ENCODE results near the gene RAP1GAP.
"Not testable (repeated sequence)": the region's sequence is repeated elsewhere in the genome, so short reads cannot be mapped to it uniquely, and the experiment has no call there.

RAP1GAP gene

DNA sequence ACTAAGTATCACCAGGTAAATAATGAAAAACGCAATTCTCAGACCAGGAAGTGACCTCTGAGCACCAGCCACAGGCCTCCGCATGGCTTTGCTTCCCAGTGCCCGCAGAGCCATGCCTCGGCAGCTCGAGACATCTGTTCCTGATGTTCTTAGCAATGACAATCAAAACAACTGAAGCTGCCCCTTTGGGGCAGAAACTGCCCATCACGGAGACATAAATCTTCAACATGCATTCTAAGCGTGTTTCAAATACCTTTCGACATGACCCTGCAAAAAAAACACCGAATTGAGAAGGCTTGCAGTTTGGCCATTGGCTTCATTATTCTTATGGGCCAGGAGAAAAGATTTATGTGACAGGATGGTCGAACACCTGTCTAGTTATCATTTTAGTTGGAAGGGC lies 5.8 kb upstream of the RAP1GAP start:
- DNase-seq = no peak

DNA sequence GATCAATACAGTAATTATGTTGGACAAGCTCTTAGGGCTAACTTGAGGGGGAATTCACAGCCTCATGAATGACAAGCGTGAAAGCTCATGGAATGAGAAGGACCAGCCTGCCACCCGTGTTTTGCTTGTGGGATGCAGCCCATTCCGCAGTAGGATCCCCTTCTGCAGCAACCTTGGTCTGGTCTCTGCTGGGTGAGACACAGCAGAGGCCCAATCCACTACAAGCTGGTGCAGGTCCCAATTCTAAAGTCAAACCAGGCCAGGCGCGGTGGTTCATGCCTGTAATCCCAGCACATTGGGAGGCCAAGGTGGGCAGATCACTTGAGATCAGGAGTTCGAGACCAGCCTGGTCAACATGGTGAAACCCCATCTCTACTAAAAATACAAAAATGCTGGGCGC lies 4.7 kb upstream of the RAP1GAP start:
- not testable (repeated sequence) for DNase-seq

DNA sequence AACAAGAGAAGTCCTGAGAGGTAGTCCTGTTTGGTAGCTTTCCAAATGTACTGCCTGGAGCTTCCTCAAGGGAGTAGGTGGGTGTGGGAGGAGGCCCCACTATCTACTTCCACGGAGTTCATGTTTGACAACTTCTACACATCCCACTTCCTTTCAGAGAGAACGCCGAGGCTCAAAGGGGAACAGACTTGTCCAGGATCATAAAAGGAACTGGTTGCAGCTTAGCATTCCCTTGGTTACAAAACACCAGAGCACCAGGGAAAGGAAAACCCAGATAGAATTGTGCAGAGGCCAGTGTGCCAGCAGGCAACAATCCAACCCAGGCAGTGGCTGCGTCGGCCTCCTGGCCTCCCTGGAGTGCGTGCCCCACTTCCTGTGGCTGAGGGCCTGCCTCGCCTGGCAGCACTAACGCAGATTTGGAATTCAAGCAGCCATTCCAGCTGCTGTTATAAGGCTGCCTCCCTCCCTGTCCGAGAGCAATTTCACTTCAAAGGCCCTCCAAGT lies 4.2 kb upstream of the RAP1GAP start:
- no peak for DNase-seq

DNA sequence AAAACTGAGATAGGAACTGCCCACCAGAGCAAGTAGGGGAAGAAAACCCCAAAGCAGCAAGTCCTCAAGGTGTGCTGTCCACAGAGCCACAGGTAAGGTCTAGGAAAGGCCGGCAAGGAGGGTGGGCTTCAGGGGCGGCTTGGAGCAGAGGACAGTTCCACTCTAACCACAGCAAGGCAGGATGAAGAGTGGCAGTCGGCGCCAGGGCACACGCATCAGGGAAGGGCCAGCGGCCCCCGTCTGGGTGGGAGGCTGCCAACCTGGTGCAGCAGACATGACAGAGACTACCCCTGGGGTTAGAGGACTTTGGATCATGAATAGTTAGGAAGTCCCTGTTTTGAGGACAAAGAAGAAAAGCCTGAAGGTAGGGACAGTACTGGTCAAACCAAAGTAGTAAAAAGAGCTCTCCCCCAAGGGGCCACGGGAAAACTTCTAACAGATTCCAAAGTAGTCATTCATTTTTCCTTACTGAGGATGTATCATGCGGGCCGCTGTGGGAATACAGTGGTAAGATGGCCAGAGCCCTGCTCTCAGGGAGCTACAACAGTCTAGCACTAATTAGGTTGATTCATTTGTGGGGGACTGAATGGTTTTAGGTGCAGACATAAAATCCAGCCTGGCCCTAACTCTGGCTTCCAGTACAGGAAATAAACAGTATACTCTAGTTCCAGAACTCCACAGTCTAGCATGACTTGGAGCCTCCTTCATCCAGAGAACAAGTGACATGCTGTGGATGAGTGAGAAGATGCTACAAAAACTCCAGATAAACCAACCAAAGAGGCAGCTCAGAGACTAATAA lies 3.5 kb upstream of the RAP1GAP start:
- no peak for DNase-seq

DNA sequence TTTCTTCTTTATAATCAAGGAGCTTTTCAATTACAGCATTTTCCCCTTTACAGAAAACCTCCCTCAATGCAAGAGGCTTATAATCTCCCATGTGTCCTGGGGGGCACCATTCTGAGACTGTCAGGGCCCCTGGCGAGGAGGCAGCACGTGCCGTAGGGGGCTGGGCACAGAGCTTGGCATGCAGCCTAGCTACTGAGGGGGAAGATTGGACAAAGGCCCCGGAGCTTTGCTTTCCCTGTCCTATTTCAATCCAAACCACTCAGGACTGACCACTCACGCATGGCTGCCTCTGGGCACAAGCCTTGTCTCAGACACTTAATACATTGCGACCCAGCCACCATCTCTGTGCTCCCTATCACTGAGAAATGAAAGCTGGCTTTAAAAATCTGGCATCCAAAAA lies 2.8 kb upstream of the RAP1GAP start:
- no peak for DNase-seq

GRCh38 chr1:21670956-21671902 lies 2.1 kb upstream of the RAP1GAP start:
- DNase-seq = no peak

DNA sequence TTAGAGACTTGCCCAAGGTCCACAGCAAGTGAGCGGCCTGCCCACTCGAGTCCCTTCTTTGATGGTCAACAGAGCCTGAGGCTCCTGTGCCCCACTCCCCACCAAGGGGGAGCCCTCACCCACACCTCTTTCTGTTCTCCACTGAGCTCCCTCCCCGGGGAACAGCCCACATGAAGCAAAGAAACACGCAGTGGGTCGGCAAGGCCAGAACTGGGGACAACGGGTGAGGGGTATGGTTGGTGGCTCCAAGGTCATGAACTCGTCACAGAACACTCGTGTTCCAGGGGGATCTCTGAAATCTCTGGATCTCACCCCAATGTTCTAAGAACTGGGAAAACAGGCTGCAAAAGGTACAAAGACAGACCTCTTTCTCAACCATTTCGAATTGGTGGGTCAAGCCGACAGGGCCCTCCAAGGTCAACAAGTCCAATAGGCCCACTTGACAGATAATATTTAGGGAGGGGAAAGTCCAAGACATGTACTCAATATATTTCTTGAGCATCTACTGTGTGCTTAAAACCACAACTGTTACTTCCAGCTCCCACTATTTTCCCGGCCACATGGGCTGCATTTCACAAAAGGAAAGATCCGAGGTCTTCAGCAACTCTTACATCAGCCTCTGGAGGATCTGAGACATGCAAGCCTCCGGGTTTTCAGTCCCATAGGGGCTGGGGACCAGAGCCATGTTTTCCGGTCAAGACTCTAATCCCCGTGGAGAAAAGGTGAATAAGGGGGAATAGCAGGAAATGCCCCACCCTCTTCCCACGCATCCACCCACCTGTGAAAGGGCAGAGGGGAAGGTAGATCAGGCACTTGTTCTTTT lies 1.1 kb upstream of the RAP1GAP start:
- no peak for DNase-seq

DNA sequence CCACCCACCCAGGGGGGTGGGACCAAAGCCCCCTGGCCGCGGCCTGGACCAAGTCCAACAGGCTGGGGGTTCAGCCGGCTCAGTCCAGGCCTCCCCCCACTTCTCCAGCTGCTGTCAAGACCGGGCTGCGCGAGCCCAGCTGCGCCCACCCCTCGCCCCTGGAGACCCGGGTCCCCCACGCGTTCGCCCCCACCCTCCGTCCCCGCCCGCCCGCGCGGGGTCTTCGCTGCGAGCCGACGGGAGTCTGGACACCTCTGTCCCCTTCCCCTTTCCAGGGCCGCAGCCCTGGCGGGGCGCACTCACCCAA lies 253 bp downstream of the RAP1GAP start:
- no peak for DNase-seq

DNA sequence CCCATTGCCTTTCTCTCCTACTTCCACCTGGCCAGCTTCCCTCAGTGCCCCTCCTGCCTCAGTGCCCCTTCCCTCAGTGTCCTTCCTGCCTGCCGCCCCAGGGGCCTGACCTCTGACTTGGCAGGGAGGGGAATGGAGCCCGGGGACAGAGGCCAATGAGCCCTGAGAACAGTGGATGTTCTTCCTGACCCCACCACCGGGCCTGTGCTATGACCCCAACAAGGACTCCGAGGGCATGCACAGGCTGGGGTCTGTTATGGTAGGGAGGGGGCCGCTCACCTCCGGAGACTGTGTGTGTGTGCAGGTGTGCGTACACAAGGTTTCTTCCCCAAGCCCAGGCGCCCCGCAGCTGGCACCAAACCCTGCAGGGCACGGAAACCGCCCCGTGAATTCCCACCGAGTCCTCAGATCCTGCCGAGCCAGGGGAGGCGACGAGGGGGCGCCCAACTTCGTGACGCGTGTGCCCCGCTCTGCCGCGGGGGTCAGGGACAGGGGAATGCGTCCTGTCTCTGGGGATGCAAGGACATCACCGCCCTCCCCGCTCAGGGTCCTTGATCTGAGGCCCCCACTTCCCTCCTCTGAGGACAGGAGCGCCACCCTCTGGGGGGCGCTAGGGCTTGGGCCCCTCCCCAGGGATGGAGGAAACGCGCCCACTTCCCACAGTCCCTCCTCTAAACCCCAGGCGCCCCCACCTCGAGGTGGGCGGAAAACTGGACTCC lies 766 bp downstream of the RAP1GAP start:
- no peak for DNase-seq

DNA sequence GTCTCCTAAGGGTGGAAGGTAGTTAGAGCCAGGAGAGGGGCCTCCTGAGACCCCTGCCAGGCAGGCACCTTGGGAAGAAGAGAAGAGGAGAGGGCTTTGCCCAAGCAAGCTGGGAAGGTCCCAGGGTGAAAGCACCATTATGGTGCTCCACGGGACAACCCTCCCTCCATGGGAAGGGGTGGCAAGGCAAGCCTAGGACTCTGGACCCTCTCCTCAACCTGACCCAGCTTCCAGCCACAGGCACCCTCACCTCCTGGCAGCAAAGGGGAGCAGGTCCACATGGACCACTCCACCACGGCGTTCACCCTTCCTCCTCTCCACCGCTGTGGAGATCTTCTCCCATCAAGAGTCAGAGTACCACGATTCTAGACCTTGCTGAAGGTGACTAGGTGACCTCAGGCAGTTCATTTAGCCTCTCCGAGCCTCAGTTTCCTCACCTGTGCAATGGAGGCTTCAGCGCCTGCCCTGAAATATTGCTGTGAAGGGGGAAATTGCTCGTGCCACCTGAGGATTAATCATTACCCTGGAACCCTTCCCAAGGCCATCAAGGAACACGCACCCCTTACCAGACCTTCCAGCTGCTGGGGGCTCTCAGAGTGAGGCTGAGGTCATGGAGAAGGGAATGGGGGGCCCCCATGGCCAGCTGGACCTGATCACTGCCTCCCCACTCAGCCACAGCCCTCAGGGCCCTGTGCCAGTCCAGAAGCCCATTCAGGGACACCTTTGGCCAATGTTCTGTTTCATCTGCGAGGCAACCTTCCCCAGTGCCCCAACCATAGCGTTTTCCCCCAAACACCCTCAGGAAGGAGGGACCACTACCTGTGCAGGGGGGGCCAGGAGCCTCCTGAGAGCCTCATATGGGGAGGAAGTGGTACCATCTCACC lies 1.6 kb downstream of the RAP1GAP start:
- DNase-seq = no peak

DNA sequence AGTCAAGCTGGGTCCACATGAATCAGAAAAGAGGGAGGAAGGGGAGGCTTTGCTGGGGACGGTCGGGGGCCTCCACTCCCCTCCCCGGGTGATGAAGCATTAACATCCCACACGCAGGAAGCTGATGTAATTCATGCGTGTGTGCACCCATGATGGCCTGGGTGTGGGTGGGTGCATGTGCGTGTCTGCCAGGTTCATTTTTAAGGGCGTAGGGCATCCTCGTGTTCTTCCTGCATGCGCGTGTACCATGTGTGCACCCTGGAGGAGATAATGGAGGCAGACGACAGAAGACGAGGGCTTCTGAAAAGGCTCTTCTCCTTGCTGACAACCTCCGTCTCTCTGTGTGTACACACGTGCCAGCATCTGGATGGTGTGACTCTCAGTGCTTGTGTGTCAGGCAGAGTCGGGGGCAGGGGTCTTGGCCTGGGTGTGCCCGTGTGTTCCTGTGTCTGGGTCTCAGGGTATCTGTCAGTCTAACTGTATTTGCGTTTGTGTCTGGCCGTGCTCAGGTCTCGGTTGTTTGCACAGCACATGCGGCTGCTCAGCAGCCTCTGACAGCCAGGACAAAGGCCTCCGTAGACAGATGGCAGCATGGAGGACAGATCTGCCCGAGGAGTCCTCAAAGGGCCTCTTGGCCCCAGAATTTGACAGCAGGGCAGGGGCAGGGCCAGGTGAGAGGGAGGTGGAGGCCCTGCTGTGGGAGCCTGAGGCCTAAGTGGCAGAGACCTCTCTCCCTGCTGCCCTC lies 2.4 kb downstream of the RAP1GAP start:
- DNase-seq = no peak

- no peak for DNase-seq
Observed at GRCh38 chr1:21665711-21666575, 3.2 kb downstream of the RAP1GAP start.

- no peak for DNase-seq
Observed at GRCh38 chr1:21664806-21665588, 4.2 kb downstream of the RAP1GAP start.

DNA sequence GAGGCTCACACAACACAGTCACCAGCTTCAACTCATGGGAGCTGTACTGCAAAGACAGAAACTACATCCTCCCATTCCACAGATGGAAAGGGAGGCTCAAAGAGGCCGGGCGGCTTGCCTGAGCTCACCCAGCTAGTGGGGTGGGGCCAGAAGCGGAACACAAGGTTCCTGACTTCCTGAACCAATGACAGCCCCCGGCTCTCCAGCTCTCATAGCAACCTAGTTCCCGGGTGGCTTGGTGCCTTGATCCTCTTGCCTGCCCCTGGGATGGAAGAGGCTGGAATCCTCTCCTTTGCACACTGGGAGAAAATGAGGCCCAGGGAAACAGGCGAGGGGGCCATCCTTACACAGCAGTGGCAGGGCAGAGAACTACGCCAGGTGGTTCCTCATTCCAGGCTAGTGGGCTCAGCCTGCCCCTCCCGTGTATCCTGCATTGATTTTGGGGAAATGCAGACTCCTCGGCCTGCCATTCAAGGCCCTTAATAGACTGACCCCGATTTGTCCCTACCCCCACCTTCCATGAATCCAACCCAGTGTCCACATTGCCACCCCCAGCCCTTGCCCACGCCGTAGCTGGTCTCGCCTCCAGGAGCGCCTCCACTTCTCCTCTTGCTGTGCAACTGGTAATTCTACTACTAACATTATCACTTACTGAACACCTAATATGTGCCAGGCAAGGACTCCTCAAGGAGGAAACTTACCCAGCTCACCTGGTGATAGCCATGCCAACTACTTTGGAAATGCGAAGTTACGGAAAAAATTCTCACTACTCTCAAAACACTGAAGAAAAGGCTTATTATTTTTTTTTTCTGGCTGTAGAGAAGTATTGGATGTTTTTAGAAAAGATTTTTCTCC lies 5.0 kb downstream of the RAP1GAP start:
- no peak for DNase-seq

DNA sequence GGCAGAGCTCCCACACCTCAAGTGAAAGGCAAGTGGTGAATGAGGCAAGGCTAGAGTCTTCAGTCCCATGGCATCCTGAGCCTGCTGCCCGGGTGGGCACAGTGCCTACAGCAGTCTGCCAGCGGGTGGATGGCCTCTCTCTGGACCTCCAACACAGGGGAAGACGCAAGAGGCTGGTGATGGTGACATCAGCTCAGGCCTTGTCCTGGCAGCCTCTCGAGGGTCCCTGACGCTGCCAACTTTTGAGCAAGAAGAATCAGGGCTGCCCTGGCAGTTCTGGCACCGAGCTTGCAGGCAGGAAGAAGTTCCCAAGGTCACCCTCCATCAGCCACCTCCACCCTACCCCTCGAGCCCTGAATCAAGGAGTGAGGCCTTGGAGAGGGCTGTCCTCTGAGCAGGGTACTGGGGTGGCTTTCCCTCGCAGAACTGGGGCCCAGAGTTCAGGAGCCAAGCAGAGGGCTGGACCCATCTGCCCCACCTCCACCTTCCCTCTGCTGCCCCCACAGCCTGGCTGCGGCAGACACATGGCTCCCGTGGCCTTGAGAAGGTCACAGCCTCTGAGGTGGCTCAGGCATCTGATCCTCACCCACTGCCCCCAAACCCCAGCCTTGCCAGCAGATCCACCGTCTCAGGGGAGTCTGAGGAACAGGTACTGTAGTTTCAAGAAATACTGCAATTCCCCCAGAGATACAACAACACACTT lies 5.8 kb downstream of the RAP1GAP start:
- no peak for DNase-seq

DNA sequence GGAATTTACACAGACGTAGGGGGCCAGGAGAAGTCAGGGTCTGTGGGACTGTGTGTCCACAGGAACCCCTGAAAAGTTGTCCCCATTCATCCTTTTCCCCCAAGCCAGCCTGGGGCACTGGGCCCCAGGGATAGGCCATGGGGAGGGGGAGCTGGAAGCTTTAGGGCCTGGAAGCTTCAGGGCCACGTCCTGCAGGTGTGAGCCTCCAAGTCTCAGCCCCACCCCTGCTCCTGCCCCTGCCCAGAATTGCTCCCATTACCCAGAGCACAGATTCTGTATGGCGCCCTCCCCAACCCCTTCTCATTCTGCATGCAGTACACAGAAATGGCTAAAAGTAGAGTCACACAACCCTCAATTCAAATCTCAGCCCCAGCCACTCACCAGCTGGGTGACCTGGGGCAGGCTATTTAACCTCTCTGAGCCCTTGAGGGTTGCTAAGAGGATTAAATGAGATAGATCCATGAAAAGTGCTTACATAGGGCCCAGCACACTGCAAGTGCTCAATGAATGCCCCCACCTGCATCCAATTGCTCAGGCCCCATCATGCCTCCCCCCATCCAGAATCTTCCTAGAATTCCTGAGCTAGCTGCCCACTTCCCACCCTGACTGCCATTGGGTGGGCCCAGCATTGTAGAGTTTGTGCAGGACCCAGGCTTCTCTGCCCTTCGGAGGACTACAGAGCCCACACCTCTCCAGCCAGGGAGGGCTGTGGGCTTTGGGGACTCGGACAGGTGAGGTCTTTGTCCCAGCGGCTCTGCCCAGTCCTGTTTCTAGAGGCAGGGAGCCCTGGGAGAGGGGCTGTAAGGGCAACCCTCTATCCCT lies 6.5 kb downstream of the RAP1GAP start:
- no peak for DNase-seq
